ENCODE data around the gene THBS3.
"Not testable (repeated sequence)": the region's sequence is repeated elsewhere in the genome, so short reads cannot be mapped to it uniquely, and the experiment has no call there.

Gene THBS3

GRCh38 chr1:155233502-155233901, 25.8 kb upstream of the THBS3 start:
- DNase-seq (ENCODE audit: low read depth) = not testable (repeated sequence)

GRCh38 chr1:155232001-155232978, 24.6 kb upstream of the THBS3 start:
- DNase-seq (ENCODE audit: low read depth) = not testable (repeated sequence)

- not testable (repeated sequence) for DNase-seq (ENCODE audit: low read depth)
Measured at GRCh38 chr1:155231302-155231701, 23.6 kb upstream of the THBS3 start.

GRCh38 chr1:155228096-155228427, 20.4 kb upstream of the THBS3 start:
- no peak for DNase-seq (ENCODE audit: low read depth)

- peak; percentile 100 for DNase-seq (ENCODE audit: low read depth)
Measured at GRCh38 chr1:155227261-155228095, 19.8 kb upstream of the THBS3 start.

- peak; percentile 66 for DNase-seq (ENCODE audit: low read depth)
Measured at GRCh38 chr1:155226910-155227260, 19.2 kb upstream of the THBS3 start.

GRCh38 chr1:155226188-155226909, 18.7 kb upstream of the THBS3 start:
- DNase-seq (ENCODE audit: low read depth) = peak; percentile 83

GRCh38 chr1:155225404-155225759, 17.7 kb upstream of the THBS3 start:
- DNase-seq (ENCODE audit: low read depth) = not testable (repeated sequence)

GRCh38 chr1:155223047-155223446, 15.3 kb upstream of the THBS3 start:
- DNase-seq (ENCODE audit: low read depth) = no peak

- not testable (repeated sequence) for DNase-seq (ENCODE audit: low read depth)
Measured at GRCh38 chr1:155220211-155220965, 12.7 kb upstream of the THBS3 start.

- DNase-seq (ENCODE audit: low read depth) = peak; percentile 56
Measured at GRCh38 chr1:155219592-155220031, 11.9 kb upstream of the THBS3 start.

- peak; percentile 82 for DNase-seq (ENCODE audit: low read depth)
Measured at GRCh38 chr1:155218854-155219591, 11.3 kb upstream of the THBS3 start.

- DNase-seq (ENCODE audit: low read depth) = not testable (repeated sequence)
Measured at GRCh38 chr1:155214702-155215101, 7.0 kb upstream of the THBS3 start.

GRCh38 chr1:155212051-155212440, 4.3 kb upstream of the THBS3 start:
- DNase-seq (ENCODE audit: low read depth) = not testable (repeated sequence)

- not testable (repeated sequence) for DNase-seq (ENCODE audit: low read depth)
Measured at GRCh38 chr1:155211381-155212050, 3.8 kb upstream of the THBS3 start.

GRCh38 chr1:155210314-155211104, 2.8 kb upstream of the THBS3 start:
- DNase-seq (ENCODE audit: low read depth) = no peak

- DNase-seq (ENCODE audit: low read depth) = no peak
Measured at GRCh38 chr1:155209312-155209721, 1.6 kb upstream of the THBS3 start.

GRCh38 chr1:155208541-155209311, 1.0 kb upstream of the THBS3 start, which contains the start of gene MTX1:
Gene MTX1, plus strand, starts transcription at chr1:155208695. Its CDS starts 110 bp downstream, at chr1:155208805.
- DNase-seq (ENCODE audit: low read depth) = peak; percentile 85

Measured in ELR (cell line).